COLO829 (cell line): ENCODE data around the gene ITGBL1.

Experiments used
- DNase-seq: peaks from one replicate; pipeline ENCODE4 v3.0.0; 2012; ENCODE audit warnings: low spot score

ITGBL1 gene

DNA sequence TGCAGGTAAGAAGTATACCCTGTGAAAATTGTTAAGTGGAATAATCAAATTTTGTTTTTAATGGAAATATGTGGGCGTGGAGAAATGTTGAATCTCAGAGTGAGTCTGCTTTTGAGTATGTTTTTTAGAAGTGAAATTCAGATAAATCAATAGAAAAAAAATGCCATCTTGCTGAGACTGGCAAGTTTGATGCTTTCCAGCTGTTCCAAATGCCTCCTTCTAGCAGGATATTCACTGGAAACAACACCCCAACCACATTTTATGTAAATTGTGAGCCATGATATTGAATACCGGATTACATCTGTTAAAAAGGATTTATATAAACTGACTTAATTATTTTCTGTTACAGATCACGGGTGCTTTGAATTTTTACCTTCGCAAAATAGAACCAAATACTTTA is 115.4 kb downstream of the ITGBL1 start:
- no peak for DNase-seq

DNA sequence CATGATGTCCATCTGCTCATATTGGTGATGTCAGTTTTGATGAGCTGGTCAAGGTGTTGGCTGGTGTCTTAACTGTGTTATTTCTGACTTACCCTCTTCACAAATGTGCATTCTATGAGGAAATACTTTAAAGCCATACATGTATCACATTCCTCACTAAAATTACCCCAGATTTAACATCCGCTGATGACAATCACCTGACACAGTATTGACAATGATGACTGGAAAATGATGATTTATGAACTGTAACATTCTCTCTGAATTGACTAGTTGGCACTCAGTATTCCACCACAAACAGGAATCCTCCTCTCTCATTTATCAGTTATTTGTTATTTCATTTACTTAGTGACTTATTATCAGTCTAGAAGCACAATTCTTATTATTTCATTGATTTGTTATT is 117.3 kb downstream of the ITGBL1 start:
- DNase-seq: no peak

DNA sequence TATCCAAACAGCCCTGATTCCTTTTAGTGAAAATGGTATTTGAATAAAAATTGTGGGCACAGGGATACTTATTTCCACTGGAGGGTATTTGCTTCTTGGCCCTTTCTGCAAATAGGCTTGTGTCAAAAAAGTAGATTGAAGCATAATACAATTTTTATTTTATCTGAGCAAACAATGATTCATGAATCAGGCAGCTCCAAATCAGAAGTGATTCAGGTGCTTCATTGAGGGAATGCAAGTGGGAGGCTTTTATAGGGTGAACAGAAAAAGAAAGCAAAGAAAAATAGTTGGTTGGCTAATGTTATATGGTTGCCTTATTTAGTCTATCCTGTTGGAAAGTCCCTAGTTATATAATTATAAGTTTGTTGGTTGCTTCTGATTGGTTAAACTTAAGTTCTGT is 117.9 kb downstream of the ITGBL1 start:
- DNase-seq: no peak

GRCh38 chr13:101572456-101572855 is 120.0 kb downstream of the ITGBL1 start:
- no peak for DNase-seq

- no peak for DNase-seq
Measured at GRCh38 chr13:101575581-101575980, 123.1 kb downstream of the ITGBL1 start.

DNA sequence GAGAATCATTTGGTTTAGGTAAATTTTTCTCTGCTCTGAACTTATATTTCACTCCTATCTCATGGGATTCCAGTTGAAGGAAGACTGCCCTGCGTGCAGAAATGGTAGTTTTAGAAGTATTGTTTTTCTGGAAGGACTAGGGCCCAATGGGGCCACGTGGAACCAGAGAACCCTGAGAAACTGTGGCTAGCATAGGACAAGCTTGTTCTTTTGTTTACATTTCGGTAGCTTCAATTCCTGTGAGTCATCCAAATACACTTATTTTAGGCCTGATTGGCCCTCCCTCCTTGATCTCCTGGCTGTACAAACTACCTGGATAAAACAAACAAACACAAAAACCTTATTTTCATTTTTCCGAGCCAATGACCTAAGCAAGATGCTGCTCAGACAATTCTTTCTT is 124.0 kb downstream of the ITGBL1 start:
- no peak for DNase-seq

- DNase-seq: no peak
Measured at GRCh38 chr13:101576977-101577376, 124.5 kb downstream of the ITGBL1 start.

DNA sequence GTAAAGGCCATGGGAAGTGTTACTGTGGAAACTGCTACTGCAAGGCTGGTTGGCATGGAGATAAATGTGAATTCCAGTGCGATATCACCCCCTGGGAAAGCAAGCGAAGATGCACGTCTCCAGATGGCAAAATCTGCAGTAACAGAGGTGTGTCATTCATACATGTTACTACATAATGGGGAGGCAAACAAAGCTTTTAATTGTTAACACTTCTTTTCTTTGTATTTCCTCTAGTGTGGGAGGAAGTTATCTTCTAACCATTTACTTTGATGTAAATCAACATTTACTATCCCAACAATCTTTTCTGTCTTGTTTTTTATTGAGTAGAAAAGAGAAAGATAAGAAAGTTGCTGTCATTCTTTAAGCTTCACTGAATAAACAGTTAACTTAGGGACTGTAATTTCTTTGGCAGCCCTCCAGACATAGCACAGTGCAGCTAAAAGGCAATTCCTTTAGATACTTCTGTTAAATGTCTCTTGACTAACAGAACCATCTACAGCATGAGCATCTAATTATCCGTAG is 126.9 kb downstream of the ITGBL1 start:
- no peak for DNase-seq

DNA sequence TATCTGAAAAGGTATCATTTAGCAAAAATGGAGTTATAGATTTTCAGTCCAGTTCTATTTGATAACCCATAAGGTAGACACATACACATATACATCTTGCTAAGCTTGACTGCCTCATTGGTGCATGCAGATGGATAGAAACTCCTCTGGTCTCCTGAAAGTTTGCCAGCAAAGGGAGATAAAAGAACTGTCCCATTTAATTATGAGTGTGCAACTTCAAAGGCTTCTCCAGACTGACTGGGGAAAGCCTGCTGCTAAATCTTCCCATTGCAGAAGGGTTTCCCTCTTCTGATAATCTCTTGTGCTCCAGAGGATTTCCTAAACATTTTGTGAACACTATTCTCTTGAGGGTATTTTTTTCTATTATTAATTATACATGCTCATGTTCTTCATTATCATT is 131.9 kb downstream of the ITGBL1 start:
- DNase-seq: no peak

- no peak for DNase-seq
Measured at GRCh38 chr13:101590479-101590878, 138.0 kb downstream of the ITGBL1 start.

DNA sequence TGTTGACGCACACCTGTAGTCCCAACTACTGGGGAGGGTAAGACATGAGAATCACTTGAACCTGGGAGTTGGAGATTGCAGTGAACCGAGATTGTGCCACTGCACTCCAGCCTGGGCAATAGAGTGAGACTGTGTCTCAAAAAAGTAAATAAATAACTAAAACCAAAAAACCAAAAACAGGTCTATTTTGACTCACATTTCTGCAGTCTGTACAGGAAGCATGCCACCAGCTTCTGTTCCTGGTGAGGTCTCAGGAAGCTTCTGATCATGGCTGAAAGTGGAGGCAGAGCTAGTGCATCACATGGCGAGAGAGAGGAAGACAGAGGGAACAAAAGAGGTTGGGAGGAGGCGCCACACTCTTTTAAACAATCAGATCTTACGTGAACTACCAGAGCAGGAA is 142.5 kb downstream of the ITGBL1 start:
- DNase-seq: no peak

DNA sequence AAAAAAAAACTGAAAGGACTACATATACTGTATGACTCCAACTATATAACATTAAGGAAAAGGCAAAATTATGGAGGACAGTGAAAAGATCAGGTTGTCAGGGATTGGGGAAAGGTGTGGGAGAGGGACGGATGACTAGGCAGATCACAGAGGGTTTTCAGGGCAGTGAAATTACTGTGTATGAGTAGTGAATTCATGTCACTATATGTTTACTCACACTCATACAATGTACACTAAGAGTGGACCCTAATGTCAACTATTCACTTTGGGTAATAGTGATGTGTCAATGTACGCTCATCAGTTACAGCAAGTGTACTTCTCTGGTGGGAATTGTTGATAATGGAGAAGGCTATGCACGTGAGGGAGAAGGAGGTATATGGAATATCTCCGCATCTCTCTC is 144.3 kb downstream of the ITGBL1 start:
- no peak for DNase-seq

DNA sequence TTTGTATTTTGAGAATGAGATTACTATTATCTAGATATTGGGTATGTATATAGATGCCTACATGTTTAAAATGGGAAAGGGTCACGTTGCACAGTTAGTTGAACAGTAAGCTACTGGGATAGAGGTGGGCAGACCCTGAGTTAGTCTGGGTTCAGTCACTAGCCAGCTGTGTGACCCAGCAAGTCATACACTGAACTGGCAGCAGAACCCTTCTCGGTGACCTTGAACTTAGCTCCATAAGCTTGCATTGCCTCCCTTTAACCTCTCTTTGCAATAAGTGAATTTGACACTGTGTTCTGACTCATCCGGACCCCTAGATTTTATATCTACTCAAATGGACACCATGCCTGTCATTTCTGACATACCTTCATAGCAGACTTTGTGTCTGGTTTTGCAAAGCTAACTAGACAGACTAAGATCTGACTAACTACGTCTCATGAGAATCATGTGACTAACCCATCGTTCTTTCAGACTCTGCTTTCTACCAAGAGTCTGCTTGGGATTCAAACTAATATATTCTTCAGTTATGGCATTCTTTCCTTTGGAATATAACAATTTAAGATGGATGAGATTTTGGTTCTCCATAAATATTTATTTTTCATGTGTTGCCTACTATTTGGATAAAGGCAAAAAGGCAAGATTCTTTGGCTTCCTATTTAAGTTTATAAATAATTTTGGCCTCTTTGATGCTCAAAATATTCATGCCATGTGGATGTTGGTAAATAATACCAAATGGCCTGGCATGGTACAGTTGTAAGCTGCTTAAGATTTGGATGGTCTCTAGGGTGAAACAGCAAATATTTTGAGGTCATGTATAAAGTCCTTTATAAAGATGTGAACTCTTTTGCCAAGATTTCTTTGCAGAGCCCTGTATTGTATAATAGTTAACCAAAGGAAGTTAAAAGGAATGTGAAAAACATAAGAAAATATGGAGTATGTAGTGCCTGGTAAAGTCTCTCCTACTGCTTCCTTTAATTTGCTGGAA is 159.3 kb downstream of the ITGBL1 start:
- DNase-seq: no peak

- no peak for DNase-seq
Measured at GRCh38 chr13:101612735-101613134, 160.3 kb downstream of the ITGBL1 start.

DNA sequence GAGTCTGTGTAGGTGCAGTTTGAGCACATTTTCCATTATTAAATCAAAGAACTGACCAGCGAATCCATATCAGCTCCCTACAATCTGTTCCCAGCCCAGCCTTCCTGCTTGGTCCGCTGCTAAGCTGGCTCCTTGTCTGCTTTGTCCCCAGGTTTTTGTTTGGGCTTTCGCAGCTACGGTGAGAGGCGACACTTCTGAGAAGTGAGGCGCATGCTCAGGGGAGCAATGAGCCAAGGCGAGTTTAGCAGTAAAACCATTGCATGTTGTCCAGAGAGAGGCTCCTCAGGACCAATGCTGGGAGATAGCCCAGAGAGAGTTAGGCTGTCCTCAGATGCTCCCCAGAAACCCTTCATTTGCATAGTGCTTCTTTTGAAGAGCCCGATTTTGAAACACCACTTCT is 162.0 kb downstream of the ITGBL1 start:
- DNase-seq: no peak

- DNase-seq: no peak
Measured at GRCh38 chr13:101618440-101619187, 166.1 kb downstream of the ITGBL1 start.

DNA sequence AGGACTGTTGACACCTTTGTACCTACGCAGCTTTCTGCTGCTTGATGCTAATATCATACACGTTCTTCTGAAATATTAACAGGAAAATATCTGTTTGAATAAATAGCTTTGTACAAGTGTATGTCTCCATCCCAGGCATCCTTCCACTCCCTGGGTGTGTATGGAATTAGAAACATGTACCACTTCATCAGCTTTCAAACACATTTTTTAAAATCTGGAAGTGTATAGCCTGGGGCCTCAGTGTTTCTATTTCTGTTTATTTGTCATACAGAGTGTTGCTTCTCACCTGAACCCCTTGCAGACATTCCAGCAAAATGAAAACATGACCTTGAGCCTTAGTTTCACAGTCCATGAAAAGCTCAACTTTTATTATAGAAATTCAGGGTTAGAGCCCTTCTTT is 168.6 kb downstream of the ITGBL1 start:
- DNase-seq: no peak

DNA sequence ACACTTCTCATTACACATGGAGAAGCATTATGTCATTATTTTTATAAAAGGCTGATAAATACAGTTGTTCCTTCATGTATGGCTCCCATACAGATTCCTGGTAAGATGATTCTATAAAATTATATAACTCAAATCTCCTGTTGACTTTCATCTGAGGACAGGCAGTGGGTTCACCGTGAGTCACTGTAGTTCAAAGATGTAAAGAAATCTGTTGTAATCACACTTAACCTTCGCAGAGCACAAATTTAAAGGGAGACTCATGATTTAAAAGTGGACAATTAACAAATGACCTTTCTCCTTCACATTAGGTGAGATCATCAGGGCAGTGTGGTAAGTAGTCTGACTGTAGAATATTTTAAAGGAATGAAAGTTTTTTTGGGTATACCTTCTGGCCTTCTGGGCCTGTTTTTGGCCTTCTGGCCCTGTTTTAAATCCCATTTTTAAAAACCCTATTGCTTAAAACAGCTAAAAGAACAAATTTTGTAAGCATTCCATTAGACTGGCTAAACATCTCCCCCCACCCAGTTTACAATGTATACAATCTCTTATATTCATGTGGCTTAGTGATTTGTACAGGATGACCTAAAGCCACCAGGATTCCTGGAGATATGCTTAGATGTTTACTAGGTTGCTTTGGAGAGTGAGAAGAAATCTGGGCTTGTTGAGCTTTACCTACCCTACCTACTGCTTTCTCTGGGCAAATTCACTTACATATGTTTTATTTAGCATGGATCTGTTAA is 171.2 kb downstream of the ITGBL1 start:
- DNase-seq: no peak

GRCh38 chr13:101624210-101624922 is 171.9 kb downstream of the ITGBL1 start:
- DNase-seq: no peak

DNA sequence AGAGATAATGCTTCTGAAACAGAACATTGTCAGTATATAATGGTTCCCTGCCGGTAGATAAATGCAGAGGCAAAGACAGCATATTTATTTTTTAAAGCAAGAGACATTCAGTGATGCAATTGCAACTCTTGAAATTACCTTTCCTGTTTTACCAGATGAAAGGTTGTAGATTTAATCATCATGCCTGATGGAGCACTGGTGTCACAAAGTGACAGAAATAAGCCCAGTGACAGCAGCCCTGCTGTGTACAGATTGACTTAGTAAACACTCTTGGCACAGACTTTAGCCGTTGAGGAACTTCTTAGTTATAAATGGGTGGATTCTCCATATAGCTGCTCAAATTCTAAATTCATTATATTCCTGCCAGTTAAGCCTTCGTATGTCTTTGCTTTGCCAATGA is 172.5 kb downstream of the ITGBL1 start:
- no peak for DNase-seq

DNA sequence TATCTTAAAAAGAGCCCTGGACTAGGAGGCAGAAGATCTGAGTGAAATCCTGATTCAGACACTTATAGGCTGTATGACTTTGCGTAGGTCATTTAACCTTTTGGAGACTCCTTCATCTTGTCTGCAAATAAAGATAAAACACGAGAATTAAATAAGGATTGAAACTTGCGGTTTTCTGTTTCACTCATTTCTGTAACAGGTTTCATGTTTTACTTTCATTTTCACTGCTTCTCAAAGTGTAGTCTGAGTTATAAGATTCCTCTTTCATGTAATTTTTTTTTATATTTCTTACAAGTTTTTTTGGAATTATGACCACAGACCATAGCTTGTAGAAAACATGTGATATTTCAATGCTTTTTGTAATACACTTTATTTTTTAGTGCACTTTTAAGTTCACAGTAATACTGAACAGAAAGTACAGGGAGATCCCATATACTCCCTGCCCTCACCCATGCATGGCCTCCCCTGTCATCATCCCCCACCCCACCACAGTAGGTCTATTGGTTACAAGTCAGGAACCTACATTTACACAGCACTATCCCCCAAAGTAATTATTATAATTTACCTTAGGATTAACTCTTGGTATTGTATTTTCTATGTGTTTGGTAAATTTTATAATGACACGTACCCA is 174.6 kb downstream of the ITGBL1 start:
- DNase-seq: no peak
